Dedifferentiated amniotic fluid mesenchymal stem cell (primary cell): ENCODE data around the gene PREX1.

Experiments used
- DNase-seq: peaks from one replicate; pipeline ENCODE4 v3.0.0-alpha.2; 2016; ENCODE audit errors: extremely low spot score

Gene PREX1

DNA sequence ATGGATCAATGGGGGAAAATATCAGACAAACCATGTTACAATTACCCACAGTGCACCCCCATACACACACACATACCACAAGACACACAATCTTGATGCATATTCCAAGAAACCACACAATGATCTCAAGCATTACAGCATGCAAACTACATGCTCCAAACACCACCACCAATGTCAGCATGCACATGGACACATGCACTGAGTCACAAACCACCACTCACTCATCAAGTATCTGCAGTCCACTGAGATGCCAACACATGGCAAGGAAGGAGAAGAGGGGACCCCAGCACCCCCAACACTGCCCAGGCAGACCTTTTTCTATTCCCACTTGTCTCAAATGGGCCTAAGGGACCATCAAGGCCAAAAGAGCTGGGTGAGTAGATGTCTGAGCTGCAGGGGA is 91.6 kb downstream of the PREX1 start:
- DNase-seq, result no peak

DNA sequence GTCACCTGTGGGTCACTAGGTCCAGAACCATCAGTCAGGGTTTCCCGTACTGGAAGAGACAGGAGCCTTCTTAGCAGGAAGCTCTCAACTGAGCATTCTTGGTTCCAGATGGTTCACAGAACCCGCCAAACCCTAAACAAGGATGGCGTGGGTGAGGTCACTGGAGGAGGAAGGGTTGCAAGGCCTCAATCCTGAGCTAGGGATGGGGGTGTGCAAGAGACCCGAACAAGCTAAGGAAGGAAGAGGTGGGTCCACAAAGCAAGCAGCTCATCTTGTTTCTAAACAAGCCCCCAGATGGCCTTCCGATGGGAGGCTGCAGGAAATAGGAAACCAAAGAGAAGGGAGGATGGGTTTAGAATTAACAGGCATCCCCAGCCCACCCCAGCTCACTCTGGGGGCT is 92.7 kb downstream of the PREX1 start:
- DNase-seq, result no peak

DNA sequence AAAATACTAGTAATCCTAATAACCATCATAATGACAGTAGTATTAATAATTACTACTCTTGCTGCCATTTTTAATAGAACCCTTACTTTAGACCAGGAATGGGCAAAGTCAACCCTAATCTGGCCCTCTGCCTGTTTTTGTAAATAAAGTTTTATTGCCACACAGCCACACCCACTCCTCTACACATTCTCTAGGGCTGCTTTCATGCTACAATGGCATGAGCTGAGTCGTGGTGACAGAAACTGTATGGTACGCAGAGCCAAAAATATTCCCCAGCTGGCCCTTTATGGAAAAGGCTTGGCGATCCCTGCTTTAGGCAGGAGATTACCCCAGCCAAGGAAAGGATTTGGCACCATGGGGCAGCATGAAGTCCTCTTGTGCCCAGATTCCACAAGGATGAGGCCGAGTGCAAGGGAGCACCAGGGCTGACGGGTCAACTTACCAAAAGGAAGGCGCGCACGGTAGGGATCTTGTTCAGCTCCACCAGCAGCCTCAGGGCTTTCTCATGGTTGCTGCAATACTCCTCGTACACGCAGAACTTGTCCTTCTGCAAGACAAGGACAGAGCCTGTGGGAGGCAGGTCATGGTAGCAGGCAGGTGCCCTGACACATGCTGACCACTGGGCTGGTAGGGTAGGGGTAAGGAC is 93.6 kb downstream of the PREX1 start:
- DNase-seq, result no peak

DNA sequence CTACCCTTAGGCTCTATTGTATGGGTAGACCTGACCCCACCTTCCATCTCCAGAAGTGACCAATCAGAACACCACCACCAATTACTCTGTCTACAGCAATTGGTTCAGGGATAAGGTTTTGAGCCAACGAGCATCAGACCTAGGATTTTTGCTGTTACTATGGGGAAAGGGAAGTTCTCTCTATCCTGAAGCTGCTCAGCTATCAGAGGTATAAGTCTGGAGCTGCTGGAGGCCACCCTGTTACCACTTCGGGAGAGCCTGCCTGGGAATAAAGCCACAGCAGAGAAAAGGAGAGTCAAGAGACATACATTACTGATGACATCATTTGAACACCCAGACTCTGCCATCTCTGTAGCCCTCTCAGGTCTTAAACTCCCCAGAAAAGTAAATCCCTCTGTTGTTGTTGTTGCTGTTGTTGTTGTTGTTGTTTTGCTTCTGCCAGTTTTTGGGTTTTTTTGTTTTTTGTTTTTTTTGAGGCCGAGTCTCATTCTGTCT is 94.5 kb downstream of the PREX1 start:
- DNase-seq, result no peak

DNA sequence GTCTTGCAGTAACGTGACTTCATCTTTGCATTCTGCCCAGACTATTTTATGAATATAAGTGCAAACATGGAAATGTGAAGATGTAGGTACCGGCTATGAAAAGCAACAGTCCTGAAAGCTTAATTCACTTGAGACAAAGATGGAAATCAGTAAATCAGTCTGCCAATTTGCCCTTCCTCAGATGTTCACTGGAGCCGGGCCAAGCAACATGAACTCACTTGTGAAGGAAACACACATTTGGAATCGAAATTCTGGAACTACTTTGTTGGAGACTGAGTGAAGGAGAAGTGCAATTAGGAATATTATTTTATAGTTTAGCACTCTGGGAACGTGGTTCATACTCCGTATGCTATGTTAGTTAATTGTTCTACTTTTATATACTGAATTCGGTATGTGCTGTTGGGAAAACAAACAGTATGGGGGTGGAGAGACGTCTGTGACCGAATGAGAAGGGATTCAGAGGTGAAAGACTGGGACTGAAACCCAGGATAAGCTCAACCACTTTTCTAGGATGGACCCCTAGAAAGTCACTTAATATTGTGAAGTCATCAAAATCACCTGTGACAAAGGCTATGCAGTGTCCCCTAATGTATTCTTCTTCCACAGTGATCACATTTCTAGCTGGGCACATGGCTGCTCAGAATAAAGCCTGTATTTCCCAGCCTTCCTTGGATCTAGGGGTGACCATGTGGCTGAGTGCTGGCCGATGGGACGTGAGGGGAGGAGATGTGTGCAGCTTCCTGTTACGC is 95.5 kb downstream of the PREX1 start:
- no peak for DNase-seq

DNA sequence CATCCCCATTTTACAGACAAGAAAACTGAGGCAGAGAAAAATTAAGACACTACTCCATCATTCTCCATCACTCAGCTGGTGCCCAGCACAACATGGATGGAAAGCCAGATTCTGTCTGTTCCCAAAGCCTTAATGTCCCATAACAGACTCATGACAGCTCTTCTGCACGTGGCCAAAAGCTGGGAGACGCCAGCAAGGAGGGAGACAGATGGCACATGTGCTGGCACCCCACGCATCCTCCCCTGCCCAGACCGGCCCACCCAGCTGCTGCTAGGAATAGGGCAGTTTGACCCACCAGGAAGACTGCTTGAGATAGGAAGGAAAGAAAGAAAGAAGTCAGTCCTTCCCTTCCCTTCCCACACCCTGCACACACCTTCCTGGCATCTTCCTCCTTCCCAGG is 96.3 kb downstream of the PREX1 start:
- DNase-seq, result no peak

DNA sequence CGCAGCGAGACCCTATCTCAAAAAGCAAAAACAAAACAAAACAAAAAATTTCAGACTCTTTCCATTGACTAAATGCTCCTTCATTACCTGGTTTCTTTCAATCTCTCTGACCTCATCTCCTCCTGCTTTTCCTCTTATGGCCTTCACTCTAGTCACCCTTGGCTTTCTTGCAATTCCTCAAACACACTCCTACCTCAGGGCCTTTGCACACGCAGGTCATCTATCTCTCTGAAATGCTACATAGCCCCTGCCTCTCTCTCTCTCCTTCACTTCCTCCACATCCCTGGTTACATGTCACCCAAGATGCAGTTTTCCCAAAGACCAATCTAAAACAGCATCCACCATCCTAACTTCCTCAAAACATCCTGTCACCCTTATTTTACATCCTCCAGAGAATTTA is 96.8 kb downstream of the PREX1 start:
- DNase-seq, result no peak

DNA sequence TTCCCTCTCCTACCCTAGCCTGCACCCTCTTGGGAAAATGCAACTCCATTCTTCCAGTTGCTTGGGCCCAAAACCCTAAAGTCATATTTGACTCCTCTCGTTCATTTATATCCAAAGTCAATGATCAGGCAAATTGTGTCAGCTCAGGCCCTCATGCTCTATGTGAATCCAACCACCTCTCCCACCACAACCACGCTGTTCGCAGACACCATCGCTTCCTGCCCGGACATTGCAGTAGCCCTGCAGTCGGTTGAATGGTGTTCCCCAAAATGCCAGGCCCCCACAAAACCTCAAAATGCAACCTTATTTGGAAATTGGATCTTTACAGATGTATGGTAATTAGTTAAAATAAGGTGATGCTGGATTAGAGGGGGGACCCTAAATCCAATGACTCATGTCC is 98.3 kb downstream of the PREX1 start:
- no peak for DNase-seq

DNA sequence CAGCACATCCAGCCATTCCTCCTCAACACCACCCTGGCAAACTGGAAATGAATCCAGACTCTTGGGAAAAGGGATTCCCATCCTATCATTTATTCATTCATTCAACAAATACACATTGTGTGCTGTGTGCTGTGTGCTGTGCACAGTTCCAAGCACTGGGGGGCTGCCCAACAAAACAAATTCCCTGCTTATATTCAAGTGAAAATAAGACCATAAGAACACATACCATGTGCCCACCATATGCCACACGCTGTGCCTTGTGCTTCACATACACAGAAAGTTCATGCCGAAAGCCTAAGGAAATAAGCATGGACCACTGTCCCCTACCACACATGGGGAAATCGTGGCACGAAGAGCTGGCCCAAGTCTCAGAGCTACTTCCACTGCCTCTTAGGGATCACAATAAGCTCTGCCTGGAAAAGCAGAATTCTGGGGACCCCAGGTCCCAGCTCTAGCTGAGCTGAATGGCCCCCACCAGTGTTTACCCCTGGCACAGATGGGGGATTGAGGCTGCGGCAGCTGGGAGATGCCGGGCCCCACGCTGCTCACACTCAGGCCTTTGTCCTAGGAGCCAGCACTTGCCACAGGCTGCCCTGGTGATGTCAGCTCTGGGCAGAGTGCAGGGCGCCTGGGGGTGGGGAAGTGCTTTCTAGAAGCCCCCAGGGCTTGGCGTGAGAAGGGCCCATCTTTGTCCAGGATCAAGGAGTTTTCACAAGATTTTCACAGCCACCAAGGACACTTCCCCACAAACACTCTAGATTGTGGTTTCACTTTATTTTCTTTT is 99.6 kb downstream of the PREX1 start:
- DNase-seq, result no peak

DNA sequence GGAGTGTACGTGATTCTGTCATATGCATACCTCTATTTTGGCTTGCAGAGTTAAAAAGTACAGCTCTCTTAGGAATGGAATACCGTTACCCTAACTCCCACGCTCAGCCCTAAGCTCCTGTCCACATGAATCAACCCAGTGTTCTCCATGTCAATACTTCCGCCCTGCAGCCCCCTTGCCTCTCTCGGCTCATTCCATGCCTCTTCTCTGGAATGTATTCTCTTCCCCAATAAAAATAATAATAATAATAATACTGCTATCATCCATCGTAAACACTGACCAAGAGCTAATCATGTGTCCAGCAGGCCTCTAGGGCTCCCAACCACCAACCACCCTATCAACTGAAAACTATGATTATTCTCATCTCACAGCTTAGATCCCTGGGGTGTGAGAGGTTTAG is 100.6 kb downstream of the PREX1 start:
- no peak for DNase-seq

DNA sequence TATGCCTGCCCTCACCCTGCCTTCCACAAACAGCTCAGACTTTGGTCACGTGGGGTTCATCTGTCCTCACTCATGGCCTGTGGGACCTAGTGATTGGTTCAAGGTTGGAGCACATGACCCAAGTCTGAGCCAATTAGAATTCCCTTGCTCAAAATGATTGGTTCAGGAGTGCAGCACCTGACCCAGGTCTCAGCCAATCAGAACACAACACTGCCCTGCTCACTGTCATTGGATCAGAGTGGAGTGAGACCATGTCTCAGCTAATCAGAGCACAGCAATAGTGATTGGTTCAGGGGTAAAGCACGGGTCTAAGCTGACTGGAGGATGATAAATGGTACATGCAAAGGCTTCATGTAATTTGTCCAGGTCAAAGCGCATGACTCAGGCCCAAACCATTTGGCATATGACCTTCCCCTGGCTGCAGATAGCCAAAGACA is 102.2 kb downstream of the PREX1 start:
- no peak for DNase-seq

DNA sequence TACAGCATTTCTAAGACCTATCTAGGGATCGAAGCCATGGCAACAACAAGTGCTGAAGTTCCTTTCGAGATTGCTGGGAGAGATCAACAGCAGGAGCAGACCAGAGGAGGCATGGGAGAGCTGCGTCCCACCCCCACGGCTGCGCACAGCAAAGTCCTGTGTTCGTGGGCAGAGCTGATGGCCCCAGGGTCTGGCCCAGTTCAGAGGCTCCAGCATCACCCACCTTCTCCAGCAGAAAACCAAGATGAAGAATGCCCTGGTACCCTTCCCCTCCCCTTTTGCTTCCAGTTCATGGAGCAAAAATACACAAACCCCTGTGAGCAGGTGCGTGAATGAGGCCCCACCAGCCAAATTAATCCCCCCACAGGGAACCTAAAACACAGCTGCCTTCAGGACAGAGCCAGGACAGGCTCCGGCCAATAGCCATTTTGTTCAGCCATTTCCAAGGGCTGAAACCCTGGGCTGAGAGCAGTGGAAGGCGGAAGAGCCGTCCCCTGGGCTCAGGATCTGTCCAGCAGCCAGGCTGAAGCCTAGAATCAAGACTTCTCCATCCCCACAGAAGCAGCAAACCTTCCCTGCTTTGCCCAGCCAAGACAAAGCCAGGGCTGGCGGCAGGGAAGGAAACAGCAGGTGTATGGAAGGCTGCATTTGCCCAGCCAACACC is 102.8 kb downstream of the PREX1 start:
- DNase-seq, result no peak

DNA sequence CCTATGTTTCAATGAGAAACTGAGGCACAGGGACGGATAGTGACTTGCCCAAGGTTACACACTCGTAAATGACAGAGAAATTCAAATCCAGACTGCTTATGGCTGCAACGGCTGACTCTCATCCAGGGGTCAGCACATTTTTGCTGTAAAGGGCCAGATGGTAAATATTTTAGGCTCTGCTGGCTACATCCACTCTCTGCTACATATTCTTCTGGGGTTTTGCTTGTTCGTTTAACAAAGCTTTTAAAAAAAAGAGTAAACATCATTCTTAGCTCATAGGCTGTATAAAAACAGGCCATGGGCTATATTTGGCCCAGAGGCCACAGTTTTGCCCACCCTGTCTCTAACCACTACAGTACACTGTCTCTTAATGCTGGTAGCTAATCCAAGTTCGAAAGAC is 103.4 kb downstream of the PREX1 start:
- no peak for DNase-seq

DNA sequence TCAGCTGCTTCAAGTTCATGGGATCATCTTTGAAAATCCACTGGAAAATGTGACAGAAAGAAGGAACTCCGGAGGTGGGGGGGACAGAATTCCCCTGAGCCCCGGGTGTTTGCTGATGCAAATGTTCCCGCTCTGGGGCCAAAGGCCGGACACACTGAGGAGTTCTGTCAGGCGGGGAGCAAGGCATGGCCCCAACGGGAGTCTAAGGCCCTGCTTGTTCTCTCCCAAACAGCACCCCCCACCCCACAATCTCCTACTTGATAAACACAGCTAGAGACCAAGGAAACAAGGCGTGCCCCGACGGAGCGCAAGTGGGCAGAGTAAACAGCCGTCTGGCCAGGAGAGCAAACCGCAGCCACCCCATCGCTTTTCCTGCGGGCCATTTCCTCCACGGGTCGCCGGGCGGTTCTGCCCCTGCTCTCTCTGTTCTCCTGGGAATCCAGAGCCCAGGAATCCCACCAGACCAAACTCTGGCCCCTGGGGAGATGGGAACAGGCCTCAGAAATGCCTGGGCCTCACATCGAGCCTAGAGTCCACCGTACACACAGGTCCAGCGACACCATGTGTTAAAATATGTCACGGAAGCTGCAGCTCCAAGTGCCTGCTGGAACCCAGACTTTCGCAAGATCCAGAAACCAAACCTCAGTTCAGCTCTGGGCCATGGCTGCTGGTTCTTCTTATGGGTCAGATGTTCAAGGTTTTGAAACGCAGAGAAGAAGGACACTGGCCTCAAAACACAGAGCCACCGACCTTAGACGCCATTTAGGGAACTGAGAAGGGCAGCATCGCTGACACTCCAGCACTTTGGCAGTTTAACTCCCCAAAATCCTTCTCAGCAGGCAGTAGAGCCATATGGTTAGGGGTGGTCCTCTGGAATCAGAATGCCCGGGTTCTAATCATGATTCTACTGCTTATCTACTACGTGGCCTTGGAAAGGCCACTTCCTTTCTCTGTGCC is 104.2 kb downstream of the PREX1 start:
- DNase-seq, result no peak

DNA sequence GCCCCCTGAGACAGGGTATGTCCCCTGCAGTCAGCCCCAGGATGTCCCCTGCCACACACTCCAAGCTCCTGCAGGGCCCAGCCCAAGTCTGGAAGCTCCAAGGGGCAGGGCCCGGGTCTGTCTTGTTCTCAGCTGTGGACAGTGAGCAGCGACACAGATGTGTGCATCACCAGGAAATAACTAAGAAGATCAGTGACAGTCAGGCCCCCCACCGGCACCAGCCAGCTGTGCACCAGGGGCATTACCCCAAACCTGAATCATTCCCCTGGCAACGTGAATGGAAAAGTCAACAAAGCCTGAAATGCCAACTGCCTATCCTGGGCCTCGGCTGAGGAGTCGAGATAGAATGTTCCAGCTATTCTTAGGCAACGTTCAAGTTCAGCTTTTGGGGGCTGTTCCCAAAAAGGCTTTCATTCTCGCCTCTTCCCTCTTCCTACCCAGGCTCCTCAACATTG is 105.0 kb downstream of the PREX1 start:
- DNase-seq, result peak; percentile 59

DNA sequence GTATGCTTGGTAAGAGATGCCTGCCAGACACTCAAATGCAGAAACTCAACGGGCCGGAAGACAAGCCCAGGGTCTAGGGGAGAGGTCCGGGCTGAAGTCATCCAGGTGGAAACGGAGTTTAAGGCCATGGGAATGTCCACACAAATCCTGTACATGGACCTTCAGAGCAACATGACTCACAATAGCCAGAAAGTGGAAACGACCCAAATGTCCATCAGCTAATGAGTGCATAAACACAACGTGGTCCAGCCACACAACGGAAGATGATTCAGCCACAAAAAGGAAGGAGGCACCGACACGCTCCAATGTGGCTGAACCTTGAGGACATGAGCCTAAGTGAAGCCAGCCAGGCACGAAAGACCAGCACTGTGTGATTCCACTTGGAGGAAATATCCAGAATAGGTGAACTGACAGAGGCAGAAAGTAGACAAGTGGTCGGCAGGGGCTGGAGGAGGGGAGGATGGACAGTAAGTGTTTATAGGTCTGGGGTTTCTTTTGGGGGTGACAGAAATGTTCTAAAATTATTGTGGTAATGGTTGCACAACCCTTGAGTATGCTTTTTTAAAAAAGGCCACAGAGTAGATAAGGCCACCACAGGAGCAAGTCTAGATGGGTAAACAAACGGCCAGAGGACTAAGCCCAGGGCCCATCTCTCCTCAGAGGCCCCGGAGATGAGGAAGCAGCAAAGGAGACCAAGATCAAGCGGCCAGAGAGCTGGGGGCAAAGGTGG is 105.6 kb downstream of the PREX1 start:
- no peak for DNase-seq

DNA sequence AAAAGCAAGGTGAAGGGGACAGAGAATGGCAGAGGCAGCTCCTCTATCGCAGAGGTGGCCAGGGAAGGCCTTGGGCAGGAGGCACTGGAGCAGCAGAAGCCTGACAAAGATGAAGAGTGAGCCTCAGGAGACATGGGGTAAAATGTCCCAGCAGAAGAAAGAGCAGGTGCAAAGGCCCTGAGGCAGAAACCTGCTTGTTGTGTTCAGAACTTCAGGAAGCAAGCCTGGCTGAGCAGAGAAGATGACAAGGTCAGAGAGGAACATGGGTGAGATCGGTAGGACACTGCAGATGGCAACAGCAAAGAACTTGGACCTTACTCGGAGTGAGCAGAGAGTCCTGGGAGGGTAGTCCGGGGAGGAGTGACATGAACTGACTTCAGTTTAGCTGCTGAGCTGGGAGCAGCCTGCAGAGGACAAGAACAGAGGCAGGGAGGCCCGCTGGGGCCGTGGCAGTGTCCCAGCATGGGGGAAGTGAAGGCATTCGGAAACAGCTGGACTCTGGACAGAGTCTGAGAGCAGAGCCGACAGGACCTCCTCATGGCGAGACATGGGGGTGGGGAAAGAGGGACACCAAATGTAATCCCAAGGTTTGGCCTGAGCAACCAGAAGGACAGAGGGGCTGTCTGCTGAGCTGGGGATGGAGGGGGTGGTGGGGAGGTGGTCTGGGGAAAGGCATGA is 106.3 kb downstream of the PREX1 start:
- DNase-seq, result no peak

DNA sequence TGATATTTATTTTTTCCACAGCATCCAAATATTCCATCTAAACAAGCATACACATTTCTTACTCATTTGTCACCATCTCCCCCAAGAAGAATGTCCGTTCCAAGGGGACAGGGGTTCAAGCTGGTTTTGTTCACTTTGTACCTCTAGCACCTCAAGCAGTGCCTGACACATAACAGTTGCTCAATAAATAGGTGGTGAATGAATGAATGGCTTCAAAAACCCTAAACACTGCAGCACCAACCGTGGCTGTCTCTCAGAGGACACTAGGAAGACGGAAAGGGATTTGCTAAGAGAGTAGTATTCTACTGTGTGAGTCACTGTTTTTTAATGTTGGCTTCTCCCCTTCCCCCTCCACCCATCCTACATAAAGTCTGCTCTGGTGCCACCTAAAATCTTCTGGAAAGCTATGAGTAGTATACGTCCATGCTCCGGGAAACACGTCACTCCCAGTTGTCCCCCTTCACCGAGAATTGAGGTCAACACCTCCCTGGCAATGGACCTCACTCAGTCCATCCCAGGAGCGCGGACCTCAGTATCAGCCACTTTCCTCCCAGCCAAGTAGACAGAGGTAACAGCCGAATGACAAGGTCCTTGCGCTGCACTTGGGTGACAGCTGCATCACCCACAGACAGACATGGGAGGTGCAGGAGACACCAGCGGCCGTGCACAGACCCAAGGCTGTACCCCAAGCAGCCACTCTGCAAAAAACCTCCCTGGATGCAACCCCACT is 107.4 kb downstream of the PREX1 start:
- no peak for DNase-seq
